SK-N-SH treated with all-trans-retinoic acid at 6 μM for 48 hours (cell line): ENCODE results near the gene CXorf65.

Experiments
- ATAC-seq: fragments of 200-7000 bp; cut with Tn5 transposase; 3 replicates; pipeline ENCODE4 v1.9.1; 2020; ENCODE audit warnings: mild to moderate bottlenecking, moderate library complexity
- ARNTL ChIP-seq: fragments of 450-650 bp; formaldehyde crosslinking; IDR thresholded peaks from 2 replicates; pipeline ENCODE4 v1.5.0; 2020; ENCODE audit warnings: low read depth, mild to moderate bottlenecking, moderate library complexity, borderline replicate concordance
- BACH2 ChIP-seq: fragments of 250-450 bp; sonication (Bioruptor Pico); IDR thresholded peaks from 2 replicates; pipeline ENCODE4 v1.9.0; 2021; ENCODE audit warnings: mild to moderate bottlenecking, borderline replicate concordance
- CSDC2 ChIP-seq: fragments of 250-450 bp; sonication (Bioruptor Pico); IDR thresholded peaks from 2 replicates; pipeline ENCODE4 v1.5.0; 2020; ENCODE audit warnings: mild to moderate bottlenecking, moderate library complexity
- ESRRG ChIP-seq: fragments of 250-450 bp; sonication (Bioruptor Pico); IDR thresholded peaks from 2 replicates; pipeline ENCODE4 v1.6.1; 2021; ENCODE audit warnings: mild to moderate bottlenecking
- GLIS3 ChIP-seq: fragments of 250-450 bp; sonication (Bioruptor Pico); IDR thresholded peaks from 2 replicates; pipeline ENCODE4 v1.5.0; 2020; ENCODE audit warnings: mild to moderate bottlenecking, moderate library complexity
- OSR1 ChIP-seq: fragments of 250-450 bp; sonication (Bioruptor Pico); IDR thresholded peaks from 2 replicates; pipeline ENCODE4 v1.8.0; 2022; ENCODE audit warnings: moderate library complexity, mild to moderate bottlenecking, inconsistent platforms
- PPARA ChIP-seq: fragments of 250-450 bp; sonication (Bioruptor Pico); IDR thresholded peaks from 2 replicates; pipeline ENCODE4 v1.5.0; 2020; ENCODE audit warnings: mild to moderate bottlenecking, borderline replicate concordance
- RARB ChIP-seq: fragments of 250-450 bp; sonication (Bioruptor Pico); IDR thresholded peaks from 2 replicates; pipeline ENCODE4 v1.8.0; 2021; ENCODE audit warnings: mild to moderate bottlenecking, moderate library complexity
- SNAI2 ChIP-seq: fragments of 250-450 bp; sonication (Bioruptor Pico); IDR thresholded peaks from 2 replicates; pipeline ENCODE4 v1.5.0; 2020; ENCODE audit warnings: mild to moderate bottlenecking, moderate library complexity
- TCF4 ChIP-seq: fragments of 250-450 bp; sonication (Bioruptor Pico); IDR thresholded peaks from 2 replicates; pipeline ENCODE4 v1.8.0; 2021; ENCODE audit warnings: mild to moderate bottlenecking, moderate library complexity, borderline replicate concordance
- ZC3H10 ChIP-seq: fragments of 250-450 bp; sonication (Bioruptor Pico); IDR thresholded peaks from 2 replicates; pipeline ENCODE4 v1.5.1; 2021; ENCODE audit warnings: mild to moderate bottlenecking, moderate library complexity
- ZFP3 ChIP-seq: fragments of 250-450 bp; sonication (Bioruptor Pico); IDR thresholded peaks from 2 replicates; pipeline ENCODE4 v1.5.0; 2020; ENCODE audit warnings: mild to moderate bottlenecking, moderate library complexity
- ZFP30 ChIP-seq: fragments of 450-650 bp; formaldehyde crosslinking; IDR thresholded peaks from 2 replicates; pipeline ENCODE4 v1.5.0; 2022; ENCODE audit warnings: mild to moderate bottlenecking, moderate library complexity
- ZNF565 ChIP-seq: fragments of 450-650 bp; formaldehyde crosslinking; conservative IDR thresholded peaks from 2 replicates; pipeline ENCODE4 v1.5.0; 2020; ENCODE audit warnings: low read depth, mild to moderate bottlenecking, moderate library complexity
- ZNF70 ChIP-seq: fragments of 450-650 bp; formaldehyde crosslinking; IDR thresholded peaks from 2 replicates; pipeline ENCODE4 v1.5.0; 2020; ENCODE audit warnings: mild to moderate bottlenecking, moderate library complexity
- ZNF8 ChIP-seq: fragments of 450-650 bp; formaldehyde crosslinking; IDR thresholded peaks from 2 replicates; pipeline ENCODE4 v1.5.0; 2020; ENCODE audit warnings: mild to moderate bottlenecking, moderate library complexity
- TF ChIP-seq, protein P1 (sequence below): fragments of 250-450 bp; sonication (Bioruptor Pico); IDR thresholded peaks from 2 replicates; pipeline ENCODE4 v1.5.1; 2021; ENCODE audit warnings: mild to moderate bottlenecking, moderate library complexity
- TF ChIP-seq, protein P2 (sequence below): fragments of 250-450 bp; sonication (Bioruptor Pico); IDR thresholded peaks from 2 replicates; pipeline ENCODE4 v1.8.0; 2021; ENCODE audit warnings: low read depth, mild to moderate bottlenecking, moderate library complexity, borderline replicate concordance
- TF ChIP-seq, protein P3 (sequence below): fragments of 250-450 bp; sonication (Bioruptor Pico); IDR thresholded peaks from 2 replicates; pipeline ENCODE4 v1.8.0; 2020; ENCODE audit warnings: mild to moderate bottlenecking, moderate library complexity, borderline replicate concordance

The CXorf65 gene

DNA sequence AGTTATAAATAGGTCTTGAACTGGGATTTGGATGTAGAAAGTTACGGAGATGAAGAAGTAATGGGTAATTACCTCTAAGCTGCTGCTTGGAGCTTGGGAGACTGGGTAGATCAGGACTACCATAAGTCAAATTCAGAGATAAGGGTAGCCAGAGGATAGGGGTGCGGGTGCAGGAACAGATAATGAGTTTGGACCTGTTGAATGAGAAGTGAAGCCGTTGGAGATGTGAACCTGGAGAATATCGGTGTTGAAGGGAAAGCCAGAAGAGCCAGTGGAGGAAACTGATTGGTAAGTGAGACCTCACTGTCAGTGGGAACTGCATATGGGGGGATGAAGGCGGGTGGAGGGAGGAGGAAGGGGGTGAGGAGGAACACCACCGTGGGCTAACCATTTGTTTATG is 11.5 kb downstream of the CXorf65 start:
- TF ChIP-seq CSDC2 (CRISPR knock-in tag), result no peak
- TF ChIP-seq SNAI2, result no peak
- TF ChIP-seq ZFP30 (CRISPR knock-in tag), result no peak
- TF ChIP-seq, protein P1, sequence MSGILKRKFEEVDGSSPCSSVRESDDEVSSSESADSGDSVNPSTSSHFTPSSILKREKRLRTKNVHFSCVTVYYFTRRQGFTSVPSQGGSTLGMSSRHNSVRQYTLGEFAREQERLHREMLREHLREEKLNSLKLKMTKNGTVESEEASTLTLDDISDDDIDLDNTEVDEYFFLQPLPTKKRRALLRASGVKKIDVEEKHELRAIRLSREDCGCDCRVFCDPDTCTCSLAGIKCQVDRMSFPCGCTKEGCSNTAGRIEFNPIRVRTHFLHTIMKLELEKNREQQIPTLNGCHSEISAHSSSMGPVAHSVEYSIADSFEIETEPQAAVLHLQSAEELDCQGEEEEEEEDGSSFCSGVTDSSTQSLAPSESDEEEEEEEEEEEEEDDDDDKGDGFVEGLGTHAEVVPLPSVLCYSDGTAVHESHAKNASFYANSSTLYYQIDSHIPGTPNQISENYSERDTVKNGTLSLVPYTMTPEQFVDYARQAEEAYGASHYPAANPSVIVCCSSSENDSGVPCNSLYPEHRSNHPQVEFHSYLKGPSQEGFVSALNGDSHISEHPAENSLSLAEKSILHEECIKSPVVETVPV (CRISPR knock-in tag), result no peak
- TF ChIP-seq ZC3H10 (CRISPR knock-in tag), result no peak
- no peak for TF ChIP-seq ZNF565 (CRISPR knock-in tag)
- TF ChIP-seq ESRRG, result no peak
- TF ChIP-seq ZNF8 (CRISPR knock-in tag), result no peak
- TF ChIP-seq, protein P2, sequence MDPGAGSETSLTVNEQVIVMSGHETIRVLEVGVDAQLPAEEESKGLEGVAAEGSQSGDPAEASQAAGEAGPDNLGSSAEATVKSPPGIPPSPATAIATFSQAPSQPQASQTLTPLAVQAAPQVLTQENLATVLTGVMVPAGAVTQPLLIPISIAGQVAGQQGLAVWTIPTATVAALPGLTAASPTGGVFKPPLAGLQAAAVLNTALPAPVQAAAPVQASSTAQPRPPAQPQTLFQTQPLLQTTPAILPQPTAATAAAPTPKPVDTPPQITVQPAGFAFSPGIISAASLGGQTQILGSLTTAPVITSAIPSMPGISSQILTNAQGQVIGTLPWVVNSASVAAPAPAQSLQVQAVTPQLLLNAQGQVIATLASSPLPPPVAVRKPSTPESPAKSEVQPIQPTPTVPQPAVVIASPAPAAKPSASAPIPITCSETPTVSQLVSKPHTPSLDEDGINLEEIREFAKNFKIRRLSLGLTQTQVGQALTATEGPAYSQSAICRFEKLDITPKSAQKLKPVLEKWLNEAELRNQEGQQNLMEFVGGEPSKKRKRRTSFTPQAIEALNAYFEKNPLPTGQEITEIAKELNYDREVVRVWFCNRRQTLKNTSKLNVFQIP (CRISPR knock-in tag), result no peak
- no peak for TF ChIP-seq BACH2 (CRISPR knock-in tag)
- ATAC-seq, result no peak

DNA sequence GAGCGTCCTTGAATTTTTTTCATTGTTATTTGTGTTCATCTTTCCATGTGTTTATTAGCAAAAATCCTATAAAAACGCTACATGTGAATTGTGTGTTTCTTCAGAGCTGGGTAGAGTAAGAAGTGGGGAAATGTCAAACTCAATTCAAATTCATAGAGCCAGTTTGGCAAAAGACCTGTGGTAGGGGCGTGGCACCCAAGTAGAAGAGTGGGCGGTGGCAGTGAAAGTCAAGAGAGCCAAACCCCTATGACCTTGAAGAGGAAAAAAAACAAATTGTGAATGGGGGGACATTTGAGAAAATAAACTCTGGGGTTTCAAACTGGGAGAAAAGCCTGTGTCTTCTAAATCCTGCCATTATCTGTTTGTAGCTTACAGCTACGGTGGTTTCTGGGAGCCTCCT is 15.3 kb downstream of the CXorf65 start:
- TF ChIP-seq GLIS3 (CRISPR knock-in tag) (no peak), PPARA (CRISPR knock-in tag) (no peak), ESRRG (no peak), CSDC2 (CRISPR knock-in tag) (no peak)
- no peak for ATAC-seq

DNA sequence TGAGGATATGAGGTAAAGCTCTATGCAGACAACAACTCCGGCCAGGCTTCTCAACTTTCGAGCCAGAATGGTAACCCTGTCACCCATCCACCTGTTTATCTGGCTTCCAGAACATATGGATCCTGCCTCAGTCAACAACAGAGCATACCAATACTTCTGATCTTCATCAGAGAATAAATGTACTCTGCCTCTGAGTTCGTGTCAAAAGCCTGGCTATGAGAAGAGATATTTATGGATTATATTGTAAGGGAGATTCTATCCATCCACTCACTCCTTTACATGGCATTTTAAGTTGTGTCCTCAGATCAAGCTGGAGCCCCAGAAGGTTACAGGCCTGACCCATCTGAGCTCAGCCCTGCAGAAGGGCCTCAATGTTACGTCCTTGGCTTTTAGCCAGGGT is 20.6 kb downstream of the CXorf65 start:
- TF ChIP-seq PPARA (CRISPR knock-in tag) (no peak), GLIS3 (CRISPR knock-in tag) (no peak), ZFP30 (CRISPR knock-in tag) (no peak), ZNF565 (CRISPR knock-in tag) (no peak), ARNTL (CRISPR knock-in tag) (no peak), ZNF8 (CRISPR knock-in tag) (no peak), ZFP3 (CRISPR knock-in tag) (no peak)
- no peak for ATAC-seq

DNA sequence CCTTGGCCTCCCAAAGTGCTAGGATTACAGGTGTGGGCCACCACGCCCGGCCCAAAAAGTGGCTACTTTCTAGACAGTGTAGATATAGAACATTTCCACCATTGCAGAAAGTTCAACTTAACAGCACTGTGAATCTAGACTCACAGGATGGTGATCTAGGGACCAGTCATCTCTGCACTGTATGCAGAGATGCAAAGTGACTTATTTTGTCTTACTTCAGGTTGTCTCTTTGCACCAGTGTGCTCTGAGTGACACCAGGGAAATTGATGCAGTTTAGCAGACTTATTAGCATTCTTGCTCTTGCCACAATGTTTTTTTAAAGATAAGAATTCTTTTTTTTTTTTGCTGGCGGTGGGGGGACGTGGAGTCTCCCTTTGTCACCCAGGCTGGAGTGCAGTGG is 23.7 kb downstream of the CXorf65 start:
- TF ChIP-seq, protein P3, sequence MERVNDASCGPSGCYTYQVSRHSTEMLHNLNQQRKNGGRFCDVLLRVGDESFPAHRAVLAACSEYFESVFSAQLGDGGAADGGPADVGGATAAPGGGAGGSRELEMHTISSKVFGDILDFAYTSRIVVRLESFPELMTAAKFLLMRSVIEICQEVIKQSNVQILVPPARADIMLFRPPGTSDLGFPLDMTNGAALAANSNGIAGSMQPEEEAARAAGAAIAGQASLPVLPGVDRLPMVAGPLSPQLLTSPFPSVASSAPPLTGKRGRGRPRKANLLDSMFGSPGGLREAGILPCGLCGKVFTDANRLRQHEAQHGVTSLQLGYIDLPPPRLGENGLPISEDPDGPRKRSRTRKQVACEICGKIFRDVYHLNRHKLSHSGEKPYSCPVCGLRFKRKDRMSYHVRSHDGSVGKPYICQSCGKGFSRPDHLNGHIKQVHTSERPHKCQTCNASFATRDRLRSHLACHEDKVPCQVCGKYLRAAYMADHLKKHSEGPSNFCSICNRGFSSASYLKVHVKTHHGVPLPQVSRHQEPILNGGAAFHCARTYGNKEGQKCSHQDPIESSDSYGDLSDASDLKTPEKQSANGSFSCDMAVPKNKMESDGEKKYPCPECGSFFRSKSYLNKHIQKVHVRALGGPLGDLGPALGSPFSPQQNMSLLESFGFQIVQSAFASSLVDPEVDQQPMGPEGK (CRISPR knock-in tag), result no peak
- no peak for TF ChIP-seq ZNF70 (CRISPR knock-in tag)
- no peak for TF ChIP-seq ZC3H10 (CRISPR knock-in tag)
- TF ChIP-seq OSR1 (CRISPR knock-in tag), result no peak
- TF ChIP-seq, protein P2 (CRISPR knock-in tag), result no peak
- no peak for TF ChIP-seq ZFP3 (CRISPR knock-in tag)
- no peak for TF ChIP-seq ZNF565 (CRISPR knock-in tag)
- ATAC-seq, result no peak

DNA sequence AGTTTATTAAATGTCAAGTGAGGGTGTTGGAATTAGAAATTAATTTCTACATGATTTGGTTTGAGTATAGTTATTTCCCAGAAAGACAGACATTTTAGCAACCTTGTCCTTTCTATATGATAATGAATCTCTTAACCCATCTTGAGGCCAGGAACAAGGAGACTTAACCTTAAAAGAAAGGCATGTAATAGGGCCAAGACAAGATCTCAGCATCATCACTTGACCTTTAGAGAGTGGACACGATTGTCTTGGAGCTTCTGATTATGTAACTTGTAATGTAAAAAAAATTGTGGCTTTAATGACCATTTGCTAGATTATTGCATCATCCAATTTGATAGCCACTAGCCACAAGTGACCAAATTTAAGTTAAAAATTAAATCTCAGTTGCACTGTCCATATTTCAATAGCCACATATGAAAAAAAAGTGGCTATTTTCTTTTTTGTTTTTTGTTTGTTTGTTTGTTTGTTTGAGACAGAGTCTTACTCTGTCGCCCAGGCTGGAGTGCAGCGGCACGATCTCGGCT is 24.4 kb downstream of the CXorf65 start:
- no peak for ATAC-seq
- no peak for TF ChIP-seq ZNF70 (CRISPR knock-in tag)
- no peak for TF ChIP-seq OSR1 (CRISPR knock-in tag)
- TF ChIP-seq PPARA (CRISPR knock-in tag), result no peak
- no peak for TF ChIP-seq ZNF565 (CRISPR knock-in tag)
- no peak for TF ChIP-seq CSDC2 (CRISPR knock-in tag)
- TF ChIP-seq GLIS3 (CRISPR knock-in tag), result no peak
- TF ChIP-seq, protein P3 (CRISPR knock-in tag), result no peak
- TF ChIP-seq ZNF8 (CRISPR knock-in tag), result no peak
- TF ChIP-seq RARB, result no peak
- no peak for TF ChIP-seq TCF4 (CRISPR knock-in tag)
- TF ChIP-seq, all 23 proteins: peak for 0
